Osteocyte (in vitro differentiated cells): ENCODE results near the gene FGF14. TPM values are rescaled to one million over a fixed set of nuclear protein-coding genes. Genes with fewer than 3 reads are reported as not detected.

ENCODE experiments used
- DNase-seq: peaks from one replicate; pipeline ENCODE4 v3.0.0; 2021; ENCODE audit warnings: mixed read lengths; ENCODE audit not compliant: unreplicated experiment; ENCODE audit errors: extremely low spot score
- H3K27ac Mint-ChIP-seq: one replicate; pipeline ENCODE4 v1.8.0; 2021; ENCODE audit warnings: mild to moderate bottlenecking, mixed read lengths; ENCODE audit not compliant: unreplicated experiment
- H3K27me3 Mint-ChIP-seq: one replicate; pipeline ENCODE4 v1.8.0; 2021; ENCODE audit warnings: mixed read lengths; ENCODE audit not compliant: unreplicated experiment
- H3K36me3 Mint-ChIP-seq: one replicate; pipeline ENCODE4 v1.8.0; 2021; ENCODE audit warnings: mixed read lengths; ENCODE audit not compliant: unreplicated experiment
- H3K4me1 Mint-ChIP-seq: one replicate; pipeline ENCODE4 v1.8.0; 2021; ENCODE audit warnings: mixed read lengths; ENCODE audit not compliant: unreplicated experiment
- H3K4me3 Mint-ChIP-seq: one replicate; pipeline ENCODE4 v1.8.0; 2021; ENCODE audit warnings: mild to moderate bottlenecking, moderate library complexity, mixed read lengths; ENCODE audit not compliant: unreplicated experiment
- H3K9me3 Mint-ChIP-seq: one replicate; pipeline ENCODE4 v1.8.0; 2021; ENCODE audit warnings: mixed read lengths; ENCODE audit not compliant: unreplicated experiment
- total RNA-seq: library from RNA; stranded (reverse); gene quantifications from 2 replicates; pipeline ENCODE4 v1.2.1, GENCODE V29; 2021
- TF ChIP-seq, protein P1 (sequence below): fragments of 200-600 bp; sonication (generic); IDR thresholded peaks from 2 replicates; pipeline ENCODE4 v1.5.0; 2021; ENCODE audit warnings: antibody characterized with exemption, mild to moderate bottlenecking, moderate library complexity

The FGF14 gene
- total RNA-seq, 1 donor from 2014 or later: 0.24 TPM

- Mint-ChIP-seq H3K36me3 (no peaks in the 10 kb centered on the region), H3K4me1 (peaks cover 10% of the 10 kb centered on the region), H3K27me3 (peaks cover 13% of the 10 kb centered on the region), H3K4me3 (no peak overlapping the region), H3K27ac (no peak overlapping the region), H3K9me3 (no peaks in the 10 kb centered on the region)
- DNase-seq: no peak
- TF ChIP-seq, protein P1, sequence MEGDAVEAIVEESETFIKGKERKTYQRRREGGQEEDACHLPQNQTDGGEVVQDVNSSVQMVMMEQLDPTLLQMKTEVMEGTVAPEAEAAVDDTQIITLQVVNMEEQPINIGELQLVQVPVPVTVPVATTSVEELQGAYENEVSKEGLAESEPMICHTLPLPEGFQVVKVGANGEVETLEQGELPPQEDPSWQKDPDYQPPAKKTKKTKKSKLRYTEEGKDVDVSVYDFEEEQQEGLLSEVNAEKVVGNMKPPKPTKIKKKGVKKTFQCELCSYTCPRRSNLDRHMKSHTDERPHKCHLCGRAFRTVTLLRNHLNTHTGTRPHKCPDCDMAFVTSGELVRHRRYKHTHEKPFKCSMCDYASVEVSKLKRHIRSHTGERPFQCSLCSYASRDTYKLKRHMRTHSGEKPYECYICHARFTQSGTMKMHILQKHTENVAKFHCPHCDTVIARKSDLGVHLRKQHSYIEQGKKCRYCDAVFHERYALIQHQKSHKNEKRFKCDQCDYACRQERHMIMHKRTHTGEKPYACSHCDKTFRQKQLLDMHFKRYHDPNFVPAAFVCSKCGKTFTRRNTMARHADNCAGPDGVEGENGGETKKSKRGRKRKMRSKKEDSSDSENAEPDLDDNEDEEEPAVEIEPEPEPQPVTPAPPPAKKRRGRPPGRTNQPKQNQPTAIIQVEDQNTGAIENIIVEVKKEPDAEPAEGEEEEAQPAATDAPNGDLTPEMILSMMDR: no peak
Observed at GRCh38 chr13:102295316-102296048, 106.4 kb downstream of the FGF14 start.

GRCh38 chr13:102294407-102295018 lies 107.3 kb downstream of the FGF14 start:
- Mint-ChIP-seq H3K4me1 (peaks cover 10% of the 10 kb centered on the region), H3K4me3 (no peak overlapping the region), H3K36me3 (no peaks in the 10 kb centered on the region), H3K27ac (no peak overlapping the region), H3K9me3 (no peaks in the 10 kb centered on the region), H3K27me3 (peaks cover 6% of the 10 kb centered on the region)
- TF ChIP-seq, protein P1: no peak
- DNase-seq: no peak

DNA sequence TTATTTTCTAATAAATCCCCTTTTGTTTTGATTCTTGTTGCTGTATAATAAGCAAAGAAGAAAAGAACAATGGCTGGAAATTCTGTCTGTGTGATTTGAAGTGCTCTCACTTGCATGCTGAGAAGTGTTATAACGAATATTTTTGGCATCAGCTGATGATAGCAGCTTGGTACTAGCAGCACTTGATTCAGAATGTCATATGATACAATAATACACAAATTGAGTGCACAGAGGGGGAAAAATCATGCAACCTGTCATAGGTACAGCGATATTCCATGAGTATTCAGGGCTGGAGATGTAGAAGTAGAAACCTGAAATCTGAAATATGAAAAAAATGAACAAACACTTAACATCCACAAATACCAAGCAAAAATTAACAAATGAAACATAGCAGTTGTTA lies 108.1 kb downstream of the FGF14 start:
- H3K9me3 Mint-ChIP-seq: no peaks in the 10 kb centered on the region
- no peak for DNase-seq
- H3K36me3 Mint-ChIP-seq: no peaks in the 10 kb centered on the region
- no peak overlapping the region for H3K27ac Mint-ChIP-seq
- peaks cover 10% of the 10 kb centered on the region for H3K4me1 Mint-ChIP-seq
- TF ChIP-seq, protein P1: no peak
- H3K4me3 Mint-ChIP-seq: no peak overlapping the region
- peaks cover 2% of the 10 kb centered on the region for H3K27me3 Mint-ChIP-seq

- Mint-ChIP-seq H3K4me3 (no peak overlapping the region), H3K27me3 (no peaks in the 10 kb centered on the region), H3K4me1 (peaks cover 10% of the 10 kb centered on the region), H3K27ac (no peak overlapping the region), H3K9me3 (no peaks in the 10 kb centered on the region), H3K36me3 (no peaks in the 10 kb centered on the region)
- no peak for DNase-seq
- TF ChIP-seq, protein P1: no peak
Observed at GRCh38 chr13:102291587-102292218, 110.1 kb downstream of the FGF14 start.

DNA sequence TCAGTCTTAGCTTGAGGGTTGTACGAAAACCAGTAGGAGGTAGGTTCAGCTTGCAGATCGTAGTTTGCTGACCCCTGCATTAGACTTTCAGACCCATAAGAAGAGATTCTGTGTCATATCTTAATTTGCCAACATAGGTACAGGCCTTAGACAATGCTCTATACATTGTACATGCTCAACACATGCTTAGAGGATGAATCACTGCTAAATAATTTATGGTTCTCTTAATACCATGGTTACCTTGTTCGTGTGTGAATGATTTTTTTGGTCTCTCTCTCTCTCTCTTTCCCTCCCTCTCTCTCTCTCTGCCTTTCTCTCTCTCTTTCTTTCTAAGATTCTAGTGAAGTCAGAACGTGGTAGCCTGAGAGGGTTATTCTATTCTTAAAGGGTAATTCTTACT lies 112.2 kb downstream of the FGF14 start:
- TF ChIP-seq, protein P1: no peak
- Mint-ChIP-seq H3K36me3 (no peaks in the 10 kb centered on the region), H3K27me3 (no peaks in the 10 kb centered on the region), H3K4me1 (peaks cover 26% of the 10 kb centered on the region), H3K9me3 (no peaks in the 10 kb centered on the region), H3K4me3 (no peak overlapping the region), H3K27ac (no peak overlapping the region)
- DNase-seq: no peak
